Measurements from ENCODE around the gene PSMB3. TPM values are rescaled to one million over a fixed set of nuclear protein-coding genes. Genes with fewer than 3 reads are reported as not detected.
A peak's percentile ranks its signal among the peaks of the same experiment; 100 is the strongest.

The PSMB3 gene
- total and polyA plus RNA-seq, 9 of the 15 experiments (the other 6 are each of a cell fraction or from before 2014, with no cell fraction given) = 460 to 2,775 (median 574) TPM

DNA sequence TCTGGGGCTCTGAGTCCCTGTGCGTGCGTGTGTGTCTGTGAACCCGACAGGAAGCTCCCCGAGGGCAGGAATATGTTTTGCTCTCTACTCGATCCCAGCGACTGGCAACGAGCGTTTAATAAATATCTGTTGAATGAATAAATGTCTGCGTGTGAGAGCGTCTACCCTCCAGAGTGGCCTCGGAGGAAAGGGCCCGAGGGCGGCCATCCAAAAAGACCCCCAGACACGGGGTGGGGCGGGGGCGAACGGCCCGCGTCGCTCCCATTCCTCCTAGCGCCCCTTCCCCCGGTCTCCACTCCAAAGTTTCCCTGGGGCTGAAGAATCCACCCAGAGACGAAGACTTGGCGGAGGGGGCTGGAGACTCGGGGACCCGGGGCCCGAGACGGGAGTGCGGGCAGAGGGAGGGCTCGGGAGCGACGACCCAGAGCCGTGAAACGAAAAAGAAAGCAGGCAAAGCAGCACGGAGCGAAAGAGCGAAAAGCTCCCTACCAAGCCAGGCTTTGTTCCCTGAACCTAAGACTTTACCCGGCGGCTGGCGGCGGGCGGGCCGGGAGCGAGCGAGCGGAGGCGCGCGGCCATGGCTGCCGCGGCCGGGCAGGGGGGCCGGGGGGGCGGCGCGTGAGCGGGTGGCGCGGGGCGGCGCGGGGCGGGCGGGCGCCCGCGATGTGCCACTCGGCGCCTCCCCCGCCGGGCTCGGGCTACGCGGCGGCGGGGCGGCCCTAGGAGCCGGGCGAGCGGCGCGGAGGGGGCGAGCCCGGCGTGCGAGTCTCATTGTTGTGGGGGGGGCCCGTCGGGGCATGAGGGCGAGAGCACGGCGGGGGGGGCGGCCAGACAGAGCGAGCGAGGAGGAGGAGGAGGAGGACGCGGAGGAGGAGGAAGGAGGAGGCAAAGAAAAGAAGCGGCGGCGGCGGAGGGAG, 47.7 kb upstream of the PSMB3 start, which contains the start of gene MLLT6 (continued):
- TF ChIP-seq RB1 (IDR thresholded peaks at IDR 0.05; ENCODE audit: low read depth) (no peak), SMARCA4 (IDR thresholded peaks at IDR 0.05) (no peak), EHMT2 (IDR thresholded peaks at IDR 0.05) (no peak), PHF20 (IDR thresholded peaks at IDR 0.05; ENCODE audit: partially characterized antibody) (no peak), STAT5A (IDR thresholded peaks at IDR 0.05; ENCODE audit: borderline replicate concordance, low read length) (no peak), NFATC3 (IDR thresholded peaks at IDR 0.05) (no peak), CBX1 (IDR thresholded peaks at IDR 0.05; ENCODE audit: low read depth) (0 out of 2 replicates have a peak, but pooled peaks have one; percentile 22), YBX1 (IDR thresholded peaks at IDR 0.05) (no peak), ZNF75A (CRISPR knock-in tag; IDR thresholded peaks at IDR 0.05) (no peak), ZSCAN29 (IDR thresholded peaks at IDR 0.05) (no peak)
- TF ChIP-seq, protein P1, sequence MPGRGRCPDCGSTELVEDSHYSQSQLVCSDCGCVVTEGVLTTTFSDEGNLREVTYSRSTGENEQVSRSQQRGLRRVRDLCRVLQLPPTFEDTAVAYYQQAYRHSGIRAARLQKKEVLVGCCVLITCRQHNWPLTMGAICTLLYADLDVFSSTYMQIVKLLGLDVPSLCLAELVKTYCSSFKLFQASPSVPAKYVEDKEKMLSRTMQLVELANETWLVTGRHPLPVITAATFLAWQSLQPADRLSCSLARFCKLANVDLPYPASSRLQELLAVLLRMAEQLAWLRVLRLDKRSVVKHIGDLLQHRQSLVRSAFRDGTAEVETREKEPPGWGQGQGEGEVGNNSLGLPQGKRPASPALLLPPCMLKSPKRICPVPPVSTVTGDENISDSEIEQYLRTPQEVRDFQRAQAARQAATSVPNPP (IDR thresholded peaks at IDR 0.05; ENCODE audit: borderline replicate concordance, insufficient read depth, insufficient read length) = no peak
- TF ChIP-seq, protein P2, sequence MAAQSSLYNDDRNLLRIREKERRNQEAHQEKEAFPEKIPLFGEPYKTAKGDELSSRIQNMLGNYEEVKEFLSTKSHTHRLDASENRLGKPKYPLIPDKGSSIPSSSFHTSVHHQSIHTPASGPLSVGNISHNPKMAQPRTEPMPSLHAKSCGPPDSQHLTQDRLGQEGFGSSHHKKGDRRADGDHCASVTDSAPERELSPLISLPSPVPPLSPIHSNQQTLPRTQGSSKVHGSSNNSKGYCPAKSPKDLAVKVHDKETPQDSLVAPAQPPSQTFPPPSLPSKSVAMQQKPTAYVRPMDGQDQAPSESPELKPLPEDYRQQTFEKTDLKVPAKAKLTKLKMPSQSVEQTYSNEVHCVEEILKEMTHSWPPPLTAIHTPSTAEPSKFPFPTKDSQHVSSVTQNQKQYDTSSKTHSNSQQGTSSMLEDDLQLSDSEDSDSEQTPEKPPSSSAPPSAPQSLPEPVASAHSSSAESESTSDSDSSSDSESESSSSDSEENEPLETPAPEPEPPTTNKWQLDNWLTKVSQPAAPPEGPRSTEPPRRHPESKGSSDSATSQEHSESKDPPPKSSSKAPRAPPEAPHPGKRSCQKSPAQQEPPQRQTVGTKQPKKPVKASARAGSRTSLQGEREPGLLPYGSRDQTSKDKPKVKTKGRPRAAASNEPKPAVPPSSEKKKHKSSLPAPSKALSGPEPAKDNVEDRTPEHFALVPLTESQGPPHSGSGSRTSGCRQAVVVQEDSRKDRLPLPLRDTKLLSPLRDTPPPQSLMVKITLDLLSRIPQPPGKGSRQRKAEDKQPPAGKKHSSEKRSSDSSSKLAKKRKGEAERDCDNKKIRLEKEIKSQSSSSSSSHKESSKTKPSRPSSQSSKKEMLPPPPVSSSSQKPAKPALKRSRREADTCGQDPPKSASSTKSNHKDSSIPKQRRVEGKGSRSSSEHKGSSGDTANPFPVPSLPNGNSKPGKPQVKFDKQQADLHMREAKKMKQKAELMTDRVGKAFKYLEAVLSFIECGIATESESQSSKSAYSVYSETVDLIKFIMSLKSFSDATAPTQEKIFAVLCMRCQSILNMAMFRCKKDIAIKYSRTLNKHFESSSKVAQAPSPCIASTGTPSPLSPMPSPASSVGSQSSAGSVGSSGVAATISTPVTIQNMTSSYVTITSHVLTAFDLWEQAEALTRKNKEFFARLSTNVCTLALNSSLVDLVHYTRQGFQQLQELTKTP (IDR thresholded peaks at IDR 0.05; ENCODE audit: low read depth in 1 of 2, partially characterized antibody in 2 of 2) = no peak
- TF ChIP-seq, protein P3, sequence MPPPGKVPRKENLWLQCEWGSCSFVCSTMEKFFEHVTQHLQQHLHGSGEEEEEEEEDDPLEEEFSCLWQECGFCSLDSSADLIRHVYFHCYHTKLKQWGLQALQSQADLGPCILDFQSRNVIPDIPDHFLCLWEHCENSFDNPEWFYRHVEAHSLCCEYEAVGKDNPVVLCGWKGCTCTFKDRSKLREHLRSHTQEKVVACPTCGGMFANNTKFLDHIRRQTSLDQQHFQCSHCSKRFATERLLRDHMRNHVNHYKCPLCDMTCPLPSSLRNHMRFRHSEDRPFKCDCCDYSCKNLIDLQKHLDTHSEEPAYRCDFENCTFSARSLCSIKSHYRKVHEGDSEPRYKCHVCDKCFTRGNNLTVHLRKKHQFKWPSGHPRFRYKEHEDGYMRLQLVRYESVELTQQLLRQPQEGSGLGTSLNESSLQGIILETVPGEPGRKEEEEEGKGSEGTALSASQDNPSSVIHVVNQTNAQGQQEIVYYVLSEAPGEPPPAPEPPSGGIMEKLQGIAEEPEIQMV (tag; conservative IDR thresholded peaks at IDR 0.05; ENCODE audit: low read depth) = no peak
- TF ChIP-seq, protein P4, sequence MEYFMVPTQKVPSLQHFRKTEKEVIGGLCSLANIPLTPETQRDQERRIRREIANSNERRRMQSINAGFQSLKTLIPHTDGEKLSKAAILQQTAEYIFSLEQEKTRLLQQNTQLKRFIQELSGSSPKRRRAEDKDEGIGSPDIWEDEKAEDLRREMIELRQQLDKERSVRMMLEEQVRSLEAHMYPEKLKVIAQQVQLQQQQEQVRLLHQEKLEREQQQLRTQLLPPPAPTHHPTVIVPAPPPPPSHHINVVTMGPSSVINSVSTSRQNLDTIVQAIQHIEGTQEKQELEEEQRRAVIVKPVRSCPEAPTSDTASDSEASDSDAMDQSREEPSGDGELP (CRISPR knock-in tag; IDR thresholded peaks at IDR 0.05; ENCODE audit: borderline replicate concordance) = no peak
- TF ChIP-seq, protein P5, sequence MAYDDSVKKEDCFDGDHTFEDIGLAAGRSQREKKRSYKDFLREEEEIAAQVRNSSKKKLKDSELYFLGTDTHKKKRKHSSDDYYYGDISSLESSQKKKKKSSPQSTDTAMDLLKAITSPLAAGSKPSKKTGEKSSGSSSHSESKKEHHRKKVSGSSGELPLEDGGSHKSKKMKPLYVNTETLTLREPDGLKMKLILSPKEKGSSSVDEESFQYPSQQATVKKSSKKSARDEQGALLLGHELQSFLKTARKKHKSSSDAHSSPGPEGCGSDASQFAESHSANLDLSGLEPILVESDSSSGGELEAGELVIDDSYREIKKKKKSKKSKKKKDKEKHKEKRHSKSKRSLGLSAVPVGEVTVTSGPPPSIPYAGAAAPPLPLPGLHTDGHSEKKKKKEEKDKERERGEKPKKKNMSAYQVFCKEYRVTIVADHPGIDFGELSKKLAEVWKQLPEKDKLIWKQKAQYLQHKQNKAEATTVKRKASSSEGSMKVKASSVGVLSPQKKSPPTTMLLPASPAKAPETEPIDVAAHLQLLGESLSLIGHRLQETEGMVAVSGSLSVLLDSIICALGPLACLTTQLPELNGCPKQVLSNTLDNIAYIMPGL (CRISPR knock-in tag; IDR thresholded peaks at IDR 0.05) = 0 out of 2 replicates have a peak, but pooled peaks have one; percentile 67
- TF ChIP-seq, protein P6, sequence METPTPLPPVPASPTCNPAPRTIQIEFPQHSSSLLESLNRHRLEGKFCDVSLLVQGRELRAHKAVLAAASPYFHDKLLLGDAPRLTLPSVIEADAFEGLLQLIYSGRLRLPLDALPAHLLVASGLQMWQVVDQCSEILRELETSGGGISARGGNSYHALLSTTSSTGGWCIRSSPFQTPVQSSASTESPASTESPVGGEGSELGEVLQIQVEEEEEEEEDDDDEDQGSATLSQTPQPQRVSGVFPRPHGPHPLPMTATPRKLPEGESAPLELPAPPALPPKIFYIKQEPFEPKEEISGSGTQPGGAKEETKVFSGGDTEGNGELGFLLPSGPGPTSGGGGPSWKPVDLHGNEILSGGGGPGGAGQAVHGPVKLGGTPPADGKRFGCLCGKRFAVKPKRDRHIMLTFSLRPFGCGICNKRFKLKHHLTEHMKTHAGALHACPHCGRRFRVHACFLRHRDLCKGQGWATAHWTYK (CRISPR knock-in tag; IDR thresholded peaks at IDR 0.05) = peak; percentile 29; the same call in 1 of the 2 replicates

Measured in K562 (cell line).